OCI-LY3 (cell line): ENCODE results near the gene MAD1L1.

ENCODE experiments used
- EZH2phosphoT487 ChIP-seq: fragments of 200-600 bp; shearing (Covaris generic); IDR thresholded peaks from 2 replicates; pipeline ENCODE4 v1.6.1; 2018; ENCODE audit warnings: antibody characterized with exemption, mixed run types, low read depth
- TF ChIP-seq, protein P1 (sequence below): fragments of 200-600, 300-600 bp; sonication (generic); IDR thresholded peaks from 2 replicates; pipeline ENCODE4 v1.5.1; 2014; ENCODE audit warnings: antibody characterized with exemption, low read length, low read depth

DNA sequence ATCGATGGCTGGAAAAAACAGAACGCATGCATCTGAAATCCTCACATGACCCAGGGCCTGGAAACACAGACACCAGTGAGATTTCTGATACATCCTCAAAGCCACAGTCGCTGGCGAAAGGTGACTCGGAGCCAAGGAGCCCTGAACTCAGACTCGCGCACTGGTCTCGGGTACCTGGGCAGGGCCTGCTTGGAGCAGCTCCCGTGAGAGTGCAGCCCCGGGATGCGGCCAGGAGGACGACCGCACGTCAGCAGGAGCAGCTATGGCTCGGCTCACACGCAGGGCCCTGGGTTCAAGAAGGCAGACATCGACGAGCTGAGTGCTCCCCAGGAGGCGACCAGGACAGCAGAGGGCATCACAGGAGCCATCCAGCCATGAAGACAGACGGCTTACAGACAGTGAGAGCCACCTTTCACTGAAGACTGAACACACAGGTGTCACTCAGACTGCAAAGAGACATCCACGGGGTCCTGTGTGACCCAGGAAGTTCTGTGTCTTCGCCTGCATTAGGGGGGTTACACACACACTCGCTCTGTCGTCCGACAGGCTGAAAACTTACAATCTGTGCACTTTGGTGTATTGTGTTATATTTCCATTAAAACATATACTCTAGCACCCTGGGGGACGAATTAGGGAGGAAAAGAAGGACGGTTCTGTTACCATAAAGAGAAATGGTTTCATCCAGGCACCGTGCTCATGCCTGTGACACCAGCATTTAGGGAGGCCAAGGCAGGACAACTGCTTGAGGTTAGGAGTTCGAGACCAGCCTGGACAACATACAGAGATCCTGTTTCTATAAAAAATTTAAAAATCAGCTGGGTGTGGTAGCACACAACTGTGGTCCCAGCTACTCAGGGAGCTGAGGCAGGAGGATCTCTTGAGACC, 227.7 kb downstream of the MAD1L1 start:
- TF ChIP-seq, protein P1, sequence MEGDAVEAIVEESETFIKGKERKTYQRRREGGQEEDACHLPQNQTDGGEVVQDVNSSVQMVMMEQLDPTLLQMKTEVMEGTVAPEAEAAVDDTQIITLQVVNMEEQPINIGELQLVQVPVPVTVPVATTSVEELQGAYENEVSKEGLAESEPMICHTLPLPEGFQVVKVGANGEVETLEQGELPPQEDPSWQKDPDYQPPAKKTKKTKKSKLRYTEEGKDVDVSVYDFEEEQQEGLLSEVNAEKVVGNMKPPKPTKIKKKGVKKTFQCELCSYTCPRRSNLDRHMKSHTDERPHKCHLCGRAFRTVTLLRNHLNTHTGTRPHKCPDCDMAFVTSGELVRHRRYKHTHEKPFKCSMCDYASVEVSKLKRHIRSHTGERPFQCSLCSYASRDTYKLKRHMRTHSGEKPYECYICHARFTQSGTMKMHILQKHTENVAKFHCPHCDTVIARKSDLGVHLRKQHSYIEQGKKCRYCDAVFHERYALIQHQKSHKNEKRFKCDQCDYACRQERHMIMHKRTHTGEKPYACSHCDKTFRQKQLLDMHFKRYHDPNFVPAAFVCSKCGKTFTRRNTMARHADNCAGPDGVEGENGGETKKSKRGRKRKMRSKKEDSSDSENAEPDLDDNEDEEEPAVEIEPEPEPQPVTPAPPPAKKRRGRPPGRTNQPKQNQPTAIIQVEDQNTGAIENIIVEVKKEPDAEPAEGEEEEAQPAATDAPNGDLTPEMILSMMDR: no peak
- no peak for TF ChIP-seq EZH2phosphoT487
